AG04450 (cell line): ENCODE results near the gene EFNB3. TPM values are rescaled to one million over a fixed set of nuclear protein-coding genes. Genes with fewer than 3 reads are reported as not detected.

Experiments used
- CTCF ChIA-PET: fragments of 300-600, 350-600 bp; formaldehyde crosslinking; extraction: SDS; loops from one replicate; lab custom pipeline; 2022; ENCODE audit warnings: antibody characterized with exemption, inconsistent platforms; lab: Charles Lee
- POLR2A ChIA-PET: fragments of 350-600 bp; formaldehyde crosslinking; extraction: SDS; loops from one replicate; lab custom pipeline; 2021; ENCODE audit warnings: antibody characterized with exemption, inconsistent platforms; lab: Yijun Ruan, JAX
- DNase-seq: peaks from one replicate; pipeline ENCODE4 v3.0.0-alpha.2; 2011; ENCODE audit warnings: low read depth, low spot score
- H3K27ac ChIP-seq: one replicate; pipeline ENCODE4 v1.5.1; 2012; ENCODE audit warnings: low read depth, low read length, control low read depth
- H3K27me3 ChIP-seq: one replicate; pipeline ENCODE4 v1.6.0; 2012; ENCODE audit warnings: low read length; ENCODE audit not compliant: control insufficient read depth, insufficient read depth
- H3K4me3 ChIP-seq: 2 replicates; pipeline ENCODE4 v1.5.1; 2011; ENCODE audit warnings: mild to moderate bottlenecking, low read depth, low read length, control low read depth
- H3K9me3 ChIP-seq: 2 replicates; pipeline ENCODE4 v1.5.1; 2012; ENCODE audit warnings: low read length; ENCODE audit not compliant: control insufficient read depth, insufficient read depth
- CTCF ChIP-seq: IDR thresholded peaks from 2 replicates; pipeline ENCODE4 v1.5.1; 2011; ENCODE audit warnings: low read depth, low read length, control low read depth, inconsistent platforms
- polyA plus RNA-seq: library from polyadenylated mRNA; depleted of rRNA; stranded (reverse); fragments of >200 nt; gene quantifications from 2 replicates; pipeline ENCODE4 v1.2.3, GENCODE V29; 2011

The EFNB3 gene
- polyA plus RNA-seq, 1 experiment = 7.7 TPM

- Histone ChIP-seq H3K27me3 (peaks cover 18% of the 10 kb centered on the region), H3K9me3 (no peaks in the 10 kb centered on the region; the same call in 1 of the 2 replicates), H3K27ac (no peak overlapping the region), H3K4me3 (peak overlapping the region; percentile 57)
- ChIA-PET POLR2A (interaction anchor here (0.7 to 1.8 kb wide), 3 partner anchors 12 to 25 kb away, joined by 4 to 10 read pairs (median 6); partner anchors contain the start of genes DNAH2 and TP53), CTCF (interaction anchor here (1.0 kb wide), 1 partner anchor 18 kb away, joined by 3 read pairs; no protein-coding TSS in a partner anchor)
- DNase-seq = no peak
- no peak for TF ChIP-seq CTCF
Observed at GRCh38 chr17:7705269-7706255, 560 bp downstream of the EFNB3 start.

- DNase-seq = no peak
- Histone ChIP-seq H3K9me3 (no peaks in the 10 kb centered on the region; the same call in 1 of the 2 replicates), H3K27me3 (peaks cover 20% of the 10 kb centered on the region), H3K4me3 (no peak overlapping the region), H3K27ac (no peak overlapping the region)
- CTCF ChIA-PET = interaction anchor here (0.7 to 1.6 kb wide), 4 partner anchors 10 to 20 kb away, joined by 3 to 7 read pairs (median 5); partner anchors contain the start of genes DNAH2 and TP53
- TF ChIP-seq CTCF = no peak
- POLR2A ChIA-PET = interaction anchor here (0.9 to 1.8 kb wide), 2 partner anchors 18 to 19 kb away, joined by 3 to 4 read pairs; partner anchors contain the start of genes TP53 and WRAP53
Observed at GRCh38 chr17:7706631-7707354, 1.8 kb downstream of the EFNB3 start.

GRCh38 chr17:7707446-7707845, 2.4 kb downstream of the EFNB3 start:
- ChIA-PET POLR2A (no interaction called here), CTCF (interaction anchor here (0.7 to 1.6 kb wide), 3 partner anchors 9 to 20 kb away, joined by 5 to 7 read pairs (median 5); partner anchors contain the start of genes DNAH2 and TP53)
- Histone ChIP-seq H3K27ac (no peak overlapping the region), H3K4me3 (no peak overlapping the region), H3K9me3 (no peaks in the 10 kb centered on the region; the same call in 1 of the 2 replicates), H3K27me3 (peaks cover 26% of the 10 kb centered on the region)
- TF ChIP-seq CTCF = no peak
- DNase-seq = no peak

GRCh38 chr17:7707858-7708750, 3.1 kb downstream of the EFNB3 start:
- no peak for DNase-seq
- Histone ChIP-seq H3K4me3 (no peak overlapping the region), H3K27ac (no peak overlapping the region), H3K9me3 (no peaks in the 10 kb centered on the region; the same call in 1 of the 2 replicates), H3K27me3 (peaks cover 30% of the 10 kb centered on the region)
- ChIA-PET CTCF (interaction anchor here (0.7 to 1.6 kb wide), 3 partner anchors 8 to 21 kb away, joined by 5 to 7 read pairs (median 5); partner anchors contain the start of genes DNAH2 and TP53), POLR2A (no interaction called here)
- no peak for TF ChIP-seq CTCF
